Measurements from ENCODE around the gene SI. TPM values are rescaled to one million over a fixed set of nuclear protein-coding genes. Genes with fewer than 3 reads are reported as not detected.

Gene SI
- polyA plus RNA-seq, 3 donors: not detected

DNA sequence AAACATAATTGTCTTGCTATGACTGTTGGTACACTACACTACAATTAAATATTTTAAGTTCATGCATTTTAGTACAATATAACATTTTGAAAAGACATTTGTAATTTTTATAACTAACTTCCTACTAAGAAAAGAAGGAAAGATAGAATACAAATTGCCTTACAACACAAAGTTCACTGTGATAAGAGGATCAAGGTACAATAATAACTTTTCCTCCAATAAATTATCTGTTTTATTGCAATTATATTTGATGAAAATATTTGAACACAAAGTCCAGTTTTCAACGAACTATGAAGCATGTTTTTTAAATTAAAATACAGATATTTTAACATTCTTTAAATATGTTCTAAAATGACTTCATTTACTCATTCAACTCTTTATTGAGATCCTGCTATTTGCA, 33.1 kb upstream of the SI start:
- H3K4me2 ChIP-seq (replicated peaks; ENCODE audit: extremely low read depth, low read length, poor library complexity, severe bottlenecking): no peak overlapping the region
- H2AFZ ChIP-seq (ENCODE audit: insufficient read depth, low read depth, low read length, poor library complexity, severe bottlenecking): no peak overlapping the region
- no peak for DNase-seq
- H3K27ac ChIP-seq (ENCODE audit: low read depth in 1 of 2, low read length in 2 of 2): no peak overlapping the region
- no peaks in the 10 kb centered on the region for H3K4me1 ChIP-seq (ENCODE audit: control insufficient read depth in 1 of 2, insufficient read depth in 2 of 2, low read length in 2 of 2)
- H3K36me3 ChIP-seq (replicated peaks in 1 of 2; ENCODE audit: control insufficient read depth in 1 of 2, insufficient read depth in 2 of 2, low read length in 2 of 2): no peaks in the 10 kb centered on the region
- H3K4me3 ChIP-seq (replicated peaks in 1 of 3; ENCODE audit: low read depth in 2 of 3, low read length in 3 of 3): no peak overlapping the region
- no peaks in the 10 kb centered on the region for H3K36me3 Mint-ChIP-seq
- H3K79me2 ChIP-seq (ENCODE audit: insufficient read depth, low read length): no peaks in the 10 kb centered on the region
- intact Hi-C loops (cut with micrococcal nuclease): no loop called here
- no peaks in the 10 kb centered on the region for H3K27me3 Mint-ChIP-seq (ENCODE audit: low read depth in 3 of 3)
- no peak overlapping the region for H3K4me3 Mint-ChIP-seq
- H3K9ac ChIP-seq (ENCODE audit: insufficient read depth, low read length, poor library complexity, severe bottlenecking): no peak overlapping the region
- H3K4me1 Mint-ChIP-seq: no peaks in the 10 kb centered on the region
- no peaks in the 10 kb centered on the region for H4K20me1 ChIP-seq (ENCODE audit: insufficient read depth, low read length)
- no CpG with 5 or more reads among the region's 1 CpG for WGBS (ENCODE audit: insufficient coverage)
- no peaks in the 10 kb centered on the region for H3K27me3 ChIP-seq (ENCODE audit: control insufficient read depth in 2 of 2, insufficient read depth in 2 of 2, low read length in 2 of 2)
- H3K27ac Mint-ChIP-seq: no peak overlapping the region
- TF ChIP-seq, protein P1, sequence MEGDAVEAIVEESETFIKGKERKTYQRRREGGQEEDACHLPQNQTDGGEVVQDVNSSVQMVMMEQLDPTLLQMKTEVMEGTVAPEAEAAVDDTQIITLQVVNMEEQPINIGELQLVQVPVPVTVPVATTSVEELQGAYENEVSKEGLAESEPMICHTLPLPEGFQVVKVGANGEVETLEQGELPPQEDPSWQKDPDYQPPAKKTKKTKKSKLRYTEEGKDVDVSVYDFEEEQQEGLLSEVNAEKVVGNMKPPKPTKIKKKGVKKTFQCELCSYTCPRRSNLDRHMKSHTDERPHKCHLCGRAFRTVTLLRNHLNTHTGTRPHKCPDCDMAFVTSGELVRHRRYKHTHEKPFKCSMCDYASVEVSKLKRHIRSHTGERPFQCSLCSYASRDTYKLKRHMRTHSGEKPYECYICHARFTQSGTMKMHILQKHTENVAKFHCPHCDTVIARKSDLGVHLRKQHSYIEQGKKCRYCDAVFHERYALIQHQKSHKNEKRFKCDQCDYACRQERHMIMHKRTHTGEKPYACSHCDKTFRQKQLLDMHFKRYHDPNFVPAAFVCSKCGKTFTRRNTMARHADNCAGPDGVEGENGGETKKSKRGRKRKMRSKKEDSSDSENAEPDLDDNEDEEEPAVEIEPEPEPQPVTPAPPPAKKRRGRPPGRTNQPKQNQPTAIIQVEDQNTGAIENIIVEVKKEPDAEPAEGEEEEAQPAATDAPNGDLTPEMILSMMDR (IDR thresholded peaks at IDR 0.05): no peak
- H3K9me3 ChIP-seq (replicated peaks in 1 of 2; ENCODE audit: control insufficient read depth in 1 of 2, insufficient read depth in 1 of 2, low read length in 2 of 2): no peaks in the 10 kb centered on the region
- no peaks in the 10 kb centered on the region for H3K9me3 Mint-ChIP-seq

DNA sequence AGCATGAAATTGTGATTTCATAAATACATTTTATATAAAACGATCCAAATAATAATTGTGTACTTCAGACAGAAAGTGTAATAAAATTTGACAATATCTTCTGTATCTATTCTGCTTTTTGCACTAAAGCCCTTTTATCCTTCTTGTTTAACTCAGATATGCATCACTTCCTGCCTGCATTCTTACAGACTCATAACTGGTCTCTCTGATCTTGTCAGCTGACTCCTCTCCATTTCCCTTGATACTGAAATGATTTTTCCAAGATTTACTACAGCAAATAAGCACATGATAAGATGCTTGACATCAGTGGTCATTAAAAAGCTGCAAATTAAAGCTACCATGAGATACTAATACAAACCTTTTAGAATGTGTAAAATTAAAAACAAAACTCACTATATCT, 25.3 kb upstream of the SI start:
- Mint-ChIP-seq H3K4me3 (no peak overlapping the region), H3K36me3 (no peaks in the 10 kb centered on the region), H3K27ac (no peak overlapping the region), H3K4me1 (no peaks in the 10 kb centered on the region), H3K27me3 (ENCODE audit: low read depth in 3 of 3) (no peaks in the 10 kb centered on the region), H3K9me3 (peaks cover 0 to 2% (median 0%) of the 10 kb centered on the region in 7 donors)
- no peak for DNase-seq
- Histone ChIP-seq H4K20me1 (ENCODE audit: insufficient read depth, low read length) (no peaks in the 10 kb centered on the region), H2AFZ (ENCODE audit: insufficient read depth, low read depth, low read length, poor library complexity, severe bottlenecking) (no peak overlapping the region), H3K9me3 (replicated peaks in 1 of 2; ENCODE audit: control insufficient read depth in 1 of 2, insufficient read depth in 1 of 2, low read length in 2 of 2) (no peaks in the 10 kb centered on the region), H3K9ac (ENCODE audit: insufficient read depth, low read length, poor library complexity, severe bottlenecking) (no peak overlapping the region), H3K27me3 (ENCODE audit: control insufficient read depth in 2 of 2, insufficient read depth in 2 of 2, low read length in 2 of 2) (no peaks in the 10 kb centered on the region), H3K4me3 (replicated peaks in 1 of 3; ENCODE audit: low read depth in 2 of 3, low read length in 3 of 3) (no peak overlapping the region), H3K4me1 (ENCODE audit: control insufficient read depth in 1 of 2, insufficient read depth in 2 of 2, low read length in 2 of 2) (no peaks in the 10 kb centered on the region), H3K36me3 (replicated peaks in 1 of 2; ENCODE audit: control insufficient read depth in 1 of 2, insufficient read depth in 2 of 2, low read length in 2 of 2) (no peaks in the 10 kb centered on the region), H3K79me2 (ENCODE audit: insufficient read depth, low read length) (no peaks in the 10 kb centered on the region), H3K27ac (ENCODE audit: low read depth in 1 of 2, low read length in 2 of 2) (no peak overlapping the region), H3K4me2 (replicated peaks; ENCODE audit: extremely low read depth, low read length, poor library complexity, severe bottlenecking) (no peak overlapping the region)
- TF ChIP-seq, protein P1 (IDR thresholded peaks at IDR 0.05): no peak
- intact Hi-C loops (cut with micrococcal nuclease): no loop called here
- no CpG with 5 or more reads among the region's 1 CpG for WGBS (ENCODE audit: insufficient coverage)

Data from CD14-positive monocyte (primary cell).